UCSD-AML1 (cell line): ENCODE measurements around the gene IL2RA.
A peak's percentile ranks its signal among the peaks of the same experiment; 100 is the strongest.

ENCODE experiments used
- DNase-seq: peaks from one replicate; lab custom pipeline; 2025; ENCODE audit not compliant: unreplicated experiment; lab: John Stamatoyannopoulos, UW

The IL2RA gene

DNA sequence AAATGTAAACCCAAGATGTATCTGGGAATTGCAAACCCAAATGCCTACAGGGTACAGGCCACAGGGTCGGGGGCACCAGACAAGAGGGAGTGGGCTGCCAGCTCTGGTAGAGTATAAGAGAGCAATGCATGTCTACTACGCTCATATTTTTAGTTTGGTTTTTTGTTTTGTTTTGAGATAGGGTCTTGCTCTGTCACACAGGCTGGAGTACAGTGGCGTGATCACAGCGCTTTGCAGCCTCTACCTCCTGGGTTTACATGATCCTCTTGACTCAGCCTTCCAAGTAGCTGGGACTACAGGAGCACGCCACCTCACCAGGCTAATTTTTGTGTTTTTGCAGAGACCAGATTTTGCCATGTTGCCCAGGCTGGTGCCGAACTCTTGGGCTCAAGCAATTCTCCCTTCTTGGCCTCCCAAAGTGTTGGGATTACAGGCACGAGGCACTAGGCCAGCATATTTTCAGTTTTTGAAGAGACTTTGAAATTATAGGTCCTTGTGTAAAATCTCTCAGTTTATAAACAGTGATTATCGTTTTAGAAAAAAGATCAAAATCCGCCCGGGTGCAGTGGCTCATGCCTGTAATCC is 73.7 kb downstream of the IL2RA start:
- no peak for DNase-seq

DNA sequence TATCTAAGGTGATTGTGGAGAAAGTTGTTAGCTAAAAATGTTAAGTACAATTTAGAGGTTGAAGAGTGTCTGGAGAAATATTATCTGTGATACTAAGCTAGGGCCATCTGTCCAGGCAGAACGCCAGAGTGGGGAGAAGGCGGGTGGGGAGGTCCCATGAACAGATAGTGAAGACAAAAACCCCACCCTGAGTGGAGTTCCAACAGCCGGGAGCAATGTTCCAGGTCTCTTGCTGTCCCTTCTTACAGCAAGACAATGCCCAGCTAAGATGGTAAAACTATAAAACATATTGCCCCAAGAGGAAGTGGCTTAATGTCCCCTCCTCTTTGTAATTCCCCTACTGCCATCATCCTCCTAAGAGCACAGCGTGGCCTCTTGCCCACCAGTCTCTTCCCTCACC is 74.4 kb downstream of the IL2RA start:
- DNase-seq, result no peak

DNA sequence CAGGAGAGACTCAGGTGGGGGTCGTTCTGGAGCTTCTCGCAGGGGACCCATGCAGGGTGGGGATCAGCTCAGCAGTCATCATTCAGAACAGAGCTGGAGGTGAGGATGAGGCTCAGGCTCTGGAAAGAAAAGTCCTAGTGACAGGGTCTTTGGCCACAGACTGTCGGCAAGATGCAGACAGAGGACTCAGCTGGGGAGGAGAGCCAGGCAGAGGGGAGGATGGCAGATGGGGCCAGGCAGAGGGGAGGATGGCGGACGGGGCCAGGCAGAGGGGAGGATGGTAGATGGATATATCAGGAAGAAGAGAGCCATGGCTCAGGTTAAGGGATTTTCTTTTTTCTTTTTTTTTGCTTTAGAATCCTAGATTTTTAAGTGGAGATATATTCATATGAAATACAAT is 77.1 kb downstream of the IL2RA start:
- no peak for DNase-seq

DNA sequence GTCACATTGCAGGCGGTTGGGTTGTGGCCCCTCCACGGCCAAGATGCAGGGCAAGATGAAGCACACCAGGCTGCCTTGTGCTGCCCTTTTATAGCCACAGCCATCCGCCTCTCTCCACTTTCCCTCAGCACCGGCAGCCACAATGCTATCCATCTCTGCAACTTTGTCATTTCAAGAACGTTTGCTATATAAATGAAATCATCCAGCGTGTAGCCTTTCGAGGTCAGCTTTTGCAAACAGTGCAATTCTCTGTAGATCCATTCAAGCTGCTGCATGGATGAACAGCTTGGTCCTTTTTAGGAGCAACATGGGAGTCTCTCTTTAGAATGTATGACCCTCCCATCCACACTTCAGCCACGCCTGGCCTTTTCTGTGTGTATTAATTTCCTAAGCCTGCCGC is 78.4 kb downstream of the IL2RA start:
- no peak for DNase-seq

DNA sequence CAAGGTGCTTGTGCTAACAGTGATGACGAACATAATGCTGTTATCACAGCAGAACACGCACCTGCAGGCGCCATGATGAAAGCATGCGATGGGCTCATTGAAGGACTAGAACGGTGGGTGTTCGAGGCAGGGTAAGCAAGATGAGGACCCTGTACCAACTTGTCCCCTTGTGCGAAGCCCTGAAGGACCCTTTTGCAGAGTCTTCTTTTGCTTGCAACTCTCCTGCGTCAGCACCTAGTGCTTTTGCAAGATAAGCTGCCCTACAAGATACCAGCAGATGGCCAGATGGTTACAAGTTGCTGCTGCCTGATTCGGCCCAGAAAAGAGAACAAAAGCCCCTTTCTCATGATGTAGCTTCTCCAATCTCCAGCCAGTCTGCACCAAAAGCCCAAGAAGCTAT is 80.6 kb downstream of the IL2RA start:
- no peak for DNase-seq

DNA sequence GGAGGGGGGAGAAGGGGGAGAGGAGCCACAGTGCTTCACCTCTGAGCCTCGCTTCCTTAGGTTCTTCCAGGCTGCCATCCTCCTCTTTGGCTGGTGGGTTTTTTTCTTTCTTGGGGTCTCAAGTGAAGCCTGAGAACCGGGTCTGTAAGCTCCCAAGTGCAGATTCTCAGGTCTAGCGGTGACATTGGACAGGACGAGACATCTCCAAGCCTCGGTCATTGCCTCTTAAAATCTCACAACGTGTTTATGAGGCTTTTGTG is 84.0 kb downstream of the IL2RA start:
- DNase-seq, result no peak

DNA sequence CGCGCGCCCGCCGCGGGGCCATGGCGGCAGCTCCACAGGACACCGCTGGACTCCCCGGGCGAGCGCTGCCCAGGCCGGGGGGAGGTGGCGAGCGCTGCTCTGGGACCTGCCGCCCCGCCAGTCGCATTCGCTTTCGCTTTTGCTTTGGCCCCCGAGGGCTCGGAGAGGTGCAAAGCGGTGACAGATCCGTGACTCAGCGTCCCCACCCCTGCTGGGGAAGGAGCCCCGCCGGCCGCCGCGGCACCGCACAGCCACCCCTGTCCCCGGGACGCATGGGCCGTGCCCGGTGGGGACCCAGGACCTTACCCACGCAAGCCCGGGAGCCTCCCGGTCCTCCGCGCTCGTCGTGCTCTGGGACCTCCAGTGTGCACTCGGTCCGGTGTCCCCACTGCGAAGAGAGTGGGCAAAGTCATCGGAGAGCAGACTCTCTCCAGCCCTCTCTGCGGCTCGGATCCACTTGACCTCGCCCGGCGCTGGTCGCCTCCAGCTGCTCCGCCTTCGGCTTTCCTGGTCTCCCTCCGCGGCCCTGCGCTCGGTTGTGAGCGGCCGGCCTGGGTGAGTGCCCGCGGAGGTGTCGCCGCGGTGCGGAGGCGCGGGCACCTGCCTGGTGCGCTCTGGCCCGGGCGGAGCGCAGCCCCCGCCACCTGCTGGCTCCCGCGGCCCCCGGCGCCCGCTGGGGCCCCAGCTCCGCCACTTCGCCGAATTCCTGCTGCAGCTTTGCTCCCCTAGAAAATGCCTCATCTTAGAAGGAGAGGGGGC is 84.5 kb downstream of the IL2RA start, which contains the start of gene IL15RA:
IL15RA (minus strand) TSS at position 73 of the 759 bp plus-strand sequence; CDS start at position 22, 51 bp downstream.
- peak; percentile 79 for DNase-seq

DNA sequence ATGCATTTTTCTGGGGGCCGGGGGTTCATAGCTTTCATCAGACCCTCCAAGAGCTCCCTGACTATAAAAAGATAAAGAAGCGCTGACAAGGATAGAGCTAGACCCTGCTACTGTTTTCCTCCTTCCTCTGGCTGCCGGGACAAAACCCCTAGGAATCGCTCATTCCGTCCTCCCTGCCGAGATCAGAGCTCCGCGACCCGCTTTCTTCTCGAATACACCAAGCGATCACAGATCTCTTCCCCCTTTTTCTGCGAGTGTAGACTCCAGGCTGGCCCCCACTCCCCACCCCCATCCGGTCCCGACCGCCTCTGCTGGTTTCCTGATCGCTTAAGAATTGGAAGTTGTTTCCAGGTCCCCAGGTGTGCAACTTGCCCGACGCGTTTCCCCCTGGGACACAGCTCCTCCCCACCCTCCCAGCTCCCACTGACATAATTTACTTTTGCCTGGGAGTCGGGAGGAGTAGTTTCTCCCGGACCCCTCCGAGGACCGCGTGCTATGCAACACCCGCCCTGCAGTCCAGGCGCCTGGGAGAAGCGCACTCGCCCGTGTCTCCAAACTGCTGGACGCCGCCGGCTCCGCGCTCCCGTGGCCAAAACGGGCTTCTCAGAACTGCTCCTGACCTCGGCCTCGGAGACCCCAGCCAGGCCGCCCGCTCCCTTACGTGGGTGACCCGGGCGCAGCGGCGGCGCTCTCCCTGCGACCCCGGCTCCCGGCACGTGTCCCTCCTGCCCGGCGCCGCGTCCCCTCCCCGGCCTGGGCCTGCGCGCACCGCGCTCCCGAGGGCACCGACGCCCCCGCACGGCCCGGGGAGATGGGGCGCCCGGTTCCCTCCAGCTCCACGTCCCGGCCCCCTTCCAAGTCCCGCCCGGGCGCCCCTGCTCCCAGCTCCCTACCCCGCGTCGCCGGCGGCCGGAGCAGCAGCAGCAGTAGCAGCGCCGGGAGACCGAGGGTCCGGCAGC is 85.4 kb downstream of the IL2RA start:
- peak; percentile 68 for DNase-seq

DNA sequence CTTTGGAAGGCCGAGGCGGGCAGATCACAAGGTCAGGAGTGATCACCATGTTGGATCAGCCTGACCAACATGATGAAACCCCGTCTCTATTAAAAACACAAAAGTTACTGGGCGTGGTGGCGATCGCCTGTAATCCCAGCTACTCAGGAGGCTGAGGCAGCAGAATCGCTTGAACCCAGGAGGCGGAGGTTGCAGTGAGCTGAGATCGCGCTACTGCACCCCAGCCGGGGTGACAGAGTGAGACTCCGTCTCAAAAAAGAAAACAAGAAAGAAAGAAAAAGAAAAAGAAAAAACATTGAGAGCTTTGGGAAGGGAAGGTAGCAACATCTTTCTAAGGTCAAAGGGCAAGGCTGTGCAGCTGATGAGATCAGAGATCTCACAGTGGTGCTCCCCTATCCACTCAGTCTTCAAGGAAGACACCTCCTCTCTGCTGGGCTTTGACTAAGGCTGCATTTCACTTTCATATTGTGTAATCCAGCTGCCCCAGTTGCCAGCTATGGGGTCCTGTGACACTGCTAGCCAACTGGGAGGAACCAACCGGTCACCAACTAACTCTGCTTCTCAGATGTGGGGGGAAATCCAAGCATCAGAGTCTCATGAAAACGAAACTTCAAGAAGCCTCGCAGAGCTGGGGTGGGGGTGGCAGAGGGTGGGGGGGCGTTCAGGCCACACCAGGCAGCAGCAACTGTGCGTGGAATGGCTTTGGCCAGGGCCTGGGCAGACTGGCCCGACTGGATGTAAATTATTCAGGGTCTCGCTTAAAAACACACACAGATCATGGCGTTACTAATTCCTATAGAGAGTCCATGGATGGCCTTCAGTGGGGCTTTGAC is 86.3 kb downstream of the IL2RA start:
- DNase-seq, result no peak

DNA sequence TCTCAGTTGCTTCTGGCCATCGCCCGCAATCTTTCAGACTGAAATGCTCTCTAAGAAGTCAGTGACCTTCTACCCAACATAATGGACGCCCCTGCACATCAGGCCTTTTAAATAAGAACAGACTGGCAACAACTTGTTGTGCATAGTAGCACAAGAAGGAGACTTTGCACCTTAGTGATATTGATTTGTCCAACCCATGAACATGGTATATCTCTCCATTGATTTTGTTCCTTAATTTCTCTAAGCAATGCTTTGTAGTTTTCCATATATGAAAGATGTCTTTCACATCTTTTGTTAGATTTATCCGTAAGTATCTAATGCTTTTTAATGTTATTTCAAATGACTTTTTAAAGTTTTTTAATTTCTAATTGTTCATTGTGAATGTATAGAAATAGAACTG is 89.1 kb downstream of the IL2RA start:
- no peak for DNase-seq

DNA sequence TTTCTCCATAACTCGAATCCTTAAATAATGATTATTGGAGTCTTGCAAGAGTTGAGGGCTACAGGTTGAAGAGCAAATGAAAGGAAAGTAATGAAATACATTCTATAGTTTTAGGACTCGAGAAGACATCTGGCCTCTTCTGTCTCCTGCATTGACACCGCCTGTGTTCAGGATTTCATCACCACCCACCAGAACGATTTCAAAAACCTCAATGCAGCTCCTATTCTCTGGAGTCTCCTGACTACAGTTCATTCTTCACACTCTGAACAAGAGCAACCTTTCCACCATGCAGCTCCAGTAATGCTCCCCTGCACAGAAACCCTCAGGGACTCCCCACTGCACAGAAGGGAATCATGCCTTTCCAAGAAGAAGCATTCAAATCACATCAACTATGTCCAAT is 90.3 kb downstream of the IL2RA start:
- DNase-seq, result no peak

DNA sequence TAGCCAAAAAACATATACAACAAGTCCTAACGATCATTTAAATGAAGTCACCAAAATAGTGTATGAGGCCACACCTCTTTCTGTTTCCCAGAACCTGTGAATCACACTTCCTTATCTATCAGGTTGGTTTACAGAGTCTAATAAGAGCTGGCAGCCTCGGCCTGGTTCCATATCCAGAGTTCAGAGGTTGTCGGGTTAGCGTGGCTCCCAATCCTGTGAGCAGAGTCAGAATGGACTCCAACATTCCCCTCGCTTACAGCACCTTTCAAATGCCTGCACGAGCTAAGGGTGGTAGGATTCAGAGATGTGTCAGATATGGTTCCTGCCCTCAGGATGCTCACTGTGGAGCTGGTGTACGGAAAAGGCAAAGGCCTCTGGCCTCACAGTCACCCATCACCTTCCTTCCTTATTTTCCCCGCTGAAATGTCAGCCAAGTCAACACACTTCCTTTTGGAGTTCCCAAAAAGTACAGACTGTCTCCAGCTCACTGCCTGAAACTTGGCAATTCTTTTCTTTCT is 90.8 kb downstream of the IL2RA start:
- DNase-seq, result peak; percentile 37

DNA sequence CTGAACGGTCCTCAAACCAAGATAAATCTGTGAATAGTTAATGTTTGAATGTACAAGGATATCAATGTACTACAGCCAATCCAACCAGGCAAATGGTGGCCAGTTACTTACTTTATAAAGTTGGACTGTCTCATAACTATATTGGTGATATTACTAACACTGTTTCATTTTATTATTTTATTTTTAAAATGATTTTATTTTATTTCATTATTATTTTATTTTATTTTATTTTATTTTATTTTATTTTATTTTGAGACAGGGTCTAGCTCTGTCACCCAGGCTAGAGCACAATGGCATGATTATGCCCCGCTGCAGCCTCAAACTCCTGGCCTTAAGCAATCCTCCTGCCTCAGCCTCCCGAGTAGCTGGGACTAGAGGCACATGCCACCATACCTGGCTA is 91.6 kb downstream of the IL2RA start:
- no peak for DNase-seq

DNA sequence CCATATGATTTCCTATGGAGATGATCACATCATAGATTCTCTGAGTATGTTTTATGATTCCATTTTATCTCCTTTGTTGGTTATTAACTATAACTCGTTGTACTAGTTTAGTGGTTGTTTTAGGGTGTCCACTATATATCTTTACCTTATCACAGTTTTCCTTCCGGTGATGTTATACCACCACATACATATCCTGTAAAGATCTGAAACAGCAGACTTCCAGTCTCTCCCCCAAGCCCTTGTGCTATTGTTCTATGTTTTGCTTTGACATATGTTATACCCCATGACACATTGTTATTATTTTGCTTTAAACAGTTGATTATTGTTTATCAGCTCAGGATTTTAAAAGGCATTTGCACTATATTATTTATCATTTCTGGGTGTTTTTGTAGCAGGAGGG is 92.1 kb downstream of the IL2RA start:
- DNase-seq, result no peak

DNA sequence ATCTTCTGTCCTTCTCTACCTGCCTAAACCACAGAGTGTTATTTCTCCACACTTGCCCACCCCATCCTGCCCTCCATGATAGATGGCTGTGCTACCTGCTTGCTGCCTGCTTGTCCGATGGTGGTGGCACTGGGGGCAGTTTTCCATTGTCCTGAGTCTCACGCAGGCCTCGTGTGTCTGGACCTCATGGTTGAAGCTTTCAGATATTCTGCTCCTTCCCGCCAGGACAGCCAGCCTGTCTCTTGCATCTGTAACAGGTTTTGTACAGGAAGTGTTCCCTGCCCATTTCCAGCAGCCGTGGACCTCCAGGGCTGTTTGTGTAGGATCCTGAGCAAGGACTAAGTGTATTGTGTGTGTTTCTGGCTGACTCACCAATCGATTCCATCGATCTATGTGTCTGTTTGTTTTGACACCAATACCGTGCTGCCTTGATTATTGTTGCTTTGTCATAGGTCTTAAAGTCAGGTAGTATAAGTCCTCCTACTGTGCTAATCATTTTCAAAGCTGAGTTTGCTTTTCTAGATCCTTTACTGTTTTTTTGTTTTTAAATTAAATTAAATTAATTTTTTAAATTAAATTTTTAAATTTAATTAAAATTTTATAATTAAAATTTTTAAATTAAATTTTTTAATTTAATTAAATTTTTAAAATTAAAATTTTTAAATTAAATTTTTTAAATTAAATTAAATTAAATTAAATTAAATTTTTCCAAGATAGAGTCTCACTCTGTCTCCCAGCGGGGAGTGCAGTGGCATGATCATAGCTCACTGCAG is 93.3 kb downstream of the IL2RA start:
- DNase-seq, result no peak

DNA sequence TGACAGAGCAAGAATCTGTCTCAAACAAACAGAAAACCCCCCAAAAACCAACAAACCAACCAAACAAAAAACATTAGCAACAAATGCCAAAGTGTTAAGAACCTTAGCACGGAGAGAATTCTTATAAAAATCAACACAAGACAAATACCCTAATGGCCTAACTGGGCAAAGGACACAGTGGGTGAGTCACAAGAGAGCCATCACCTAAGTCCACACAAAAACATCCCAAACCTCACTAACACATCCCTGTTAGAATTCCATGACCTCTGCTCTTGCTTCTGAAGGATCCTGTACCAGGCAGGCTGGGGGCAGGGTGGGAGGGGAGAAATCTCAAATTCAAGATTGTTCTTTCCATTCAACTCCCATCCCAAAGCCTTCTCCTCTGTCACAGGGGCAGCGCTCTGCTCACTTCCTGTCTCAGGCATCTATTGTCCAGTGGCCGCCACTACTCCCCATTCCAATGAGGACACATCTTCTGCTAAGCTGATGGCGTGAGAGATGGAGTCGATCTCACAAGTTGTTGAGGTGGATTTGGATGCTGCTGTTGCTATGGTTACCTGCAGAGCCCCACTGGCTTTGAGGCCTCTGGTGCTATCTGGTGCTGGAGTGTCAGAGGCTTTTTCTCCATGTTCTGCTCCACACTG is 94.0 kb downstream of the IL2RA start:
- DNase-seq, result no peak

DNA sequence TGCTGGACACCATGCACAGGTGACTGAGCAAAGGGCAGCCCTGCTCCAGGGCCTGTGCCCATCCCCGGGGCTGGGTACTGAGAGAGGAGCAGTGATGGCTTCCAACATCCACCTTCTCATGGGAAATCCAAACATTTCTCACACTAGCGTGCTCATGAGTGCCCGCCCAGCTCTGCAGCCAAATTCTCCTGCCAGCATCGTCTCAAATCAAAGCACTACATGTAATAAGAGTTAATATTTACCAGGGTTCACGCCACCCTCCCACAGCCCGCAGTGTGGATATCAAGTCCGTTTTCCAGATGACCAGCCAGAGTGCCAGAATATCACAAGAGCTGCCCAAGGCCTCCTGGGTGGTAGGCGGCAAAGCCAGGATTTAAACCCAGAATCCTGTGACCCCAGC is 96.9 kb downstream of the IL2RA start:
- DNase-seq, result no peak

DNA sequence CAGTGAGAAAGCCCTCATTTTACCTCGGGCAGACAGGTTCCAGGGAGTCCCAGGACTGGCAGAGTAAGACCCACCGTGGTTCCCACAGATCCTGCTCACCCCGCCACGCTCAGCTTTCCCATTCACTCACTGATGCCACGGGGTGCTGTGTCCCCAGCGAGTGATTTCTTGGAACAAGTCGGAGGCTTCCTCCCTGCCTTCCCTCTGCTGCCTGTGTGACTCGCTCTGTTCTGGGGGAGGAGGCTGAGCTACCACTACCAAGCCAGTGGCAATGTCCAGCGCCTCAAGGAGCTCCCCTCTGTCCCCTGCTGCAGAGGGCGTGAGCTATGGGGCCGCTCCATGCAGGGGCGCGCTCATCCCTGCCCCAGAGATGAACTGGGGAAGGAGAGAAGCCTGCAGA is 97.4 kb downstream of the IL2RA start:
- DNase-seq, result no peak

DNA sequence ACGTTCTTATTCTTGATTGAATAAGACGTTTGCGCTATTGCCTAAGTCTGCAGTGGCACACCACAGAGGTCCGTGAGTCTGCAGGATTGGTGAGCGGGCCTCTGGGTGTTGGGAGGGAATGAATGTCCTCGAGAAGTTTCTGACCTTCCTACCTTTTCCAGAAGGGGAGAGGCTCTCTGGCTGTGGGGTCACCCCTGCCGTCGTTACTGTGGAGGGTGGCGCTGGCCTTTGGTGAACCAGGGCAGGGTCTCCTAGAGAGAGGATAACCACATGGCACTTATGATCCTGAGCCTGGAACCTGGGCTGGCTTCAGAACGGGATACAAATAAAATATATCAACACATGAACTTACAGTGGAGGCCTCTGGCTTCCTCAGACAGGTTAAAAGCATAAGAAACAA is 98.6 kb downstream of the IL2RA start:
- DNase-seq, result no peak

DNA sequence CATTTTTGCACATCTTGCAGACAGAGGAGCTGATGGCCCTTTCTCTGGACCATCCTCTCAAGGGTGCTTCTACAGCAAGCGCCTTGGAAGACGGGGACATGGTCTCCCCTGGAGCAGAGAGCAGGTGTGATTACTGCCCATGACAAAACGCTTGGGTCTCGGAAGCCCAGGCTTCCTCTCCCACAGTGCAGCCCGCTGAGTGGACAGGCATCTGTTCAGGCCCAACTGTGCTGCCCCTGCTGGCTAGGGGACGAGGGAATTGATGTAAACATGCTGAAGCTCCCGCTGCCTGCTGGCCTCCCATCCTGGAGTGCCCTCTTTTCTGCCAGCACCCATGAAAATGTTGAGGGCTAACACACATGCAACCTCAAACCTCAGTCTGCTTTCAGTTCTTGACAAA is 99.1 kb downstream of the IL2RA start:
- DNase-seq, result no peak
